Measurements from ENCODE around the gene SH3TC1.

Gene SH3TC1

GRCh38 chr4:8211251-8211650 lies 12.2 kb downstream of the SH3TC1 start:
- peaks cover 2% of the 10 kb centered on the region for H3K36me3 Mint-ChIP-seq
- no peak overlapping the region for H3K27ac Mint-ChIP-seq
- H3K4me3 Mint-ChIP-seq = no peak overlapping the region
- no peaks in the 10 kb centered on the region for H3K4me1 Mint-ChIP-seq
- H3K9me3 Mint-ChIP-seq = no peaks in the 10 kb centered on the region
- H3K27me3 Mint-ChIP-seq = no peaks in the 10 kb centered on the region

- peaks cover 2% of the 10 kb centered on the region for H3K36me3 Mint-ChIP-seq
- no peak overlapping the region for H3K4me3 Mint-ChIP-seq
- no peak overlapping the region for H3K27ac Mint-ChIP-seq
- H3K4me1 Mint-ChIP-seq = no peaks in the 10 kb centered on the region
- no peaks in the 10 kb centered on the region for H3K27me3 Mint-ChIP-seq
- no peaks in the 10 kb centered on the region for H3K9me3 Mint-ChIP-seq
Measured at GRCh38 chr4:8211737-8212581, 12.9 kb downstream of the SH3TC1 start.

DNA sequence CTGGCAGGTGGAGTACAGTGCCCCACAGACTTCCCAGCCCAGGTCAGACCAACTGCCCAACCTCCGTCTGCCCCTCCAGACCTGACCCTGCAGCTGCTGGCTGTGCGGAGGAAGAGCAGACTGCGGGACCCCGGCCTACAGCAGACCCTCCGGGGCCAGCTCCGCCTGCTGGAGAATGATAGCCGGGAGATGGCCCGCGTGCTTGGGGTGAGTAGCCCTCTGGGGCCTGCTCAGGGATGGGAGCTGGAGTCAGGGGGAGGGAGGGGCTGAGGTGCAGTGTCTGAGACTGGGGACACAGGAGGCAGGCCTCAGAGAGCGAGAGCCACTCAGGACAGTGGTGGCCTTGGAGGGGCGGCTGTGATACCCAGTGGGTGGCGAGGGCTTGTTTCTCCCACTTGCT lies 13.5 kb downstream of the SH3TC1 start:
- no peaks in the 10 kb centered on the region for H3K27me3 Mint-ChIP-seq
- H3K4me1 Mint-ChIP-seq = no peaks in the 10 kb centered on the region
- H3K27ac Mint-ChIP-seq = no peak overlapping the region
- peaks cover 2% of the 10 kb centered on the region for H3K36me3 Mint-ChIP-seq
- H3K4me3 Mint-ChIP-seq = no peak overlapping the region
- no peaks in the 10 kb centered on the region for H3K9me3 Mint-ChIP-seq

- Mint-ChIP-seq H3K27me3 (no peaks in the 10 kb centered on the region), H3K4me1 (no peaks in the 10 kb centered on the region), H3K9me3 (no peaks in the 10 kb centered on the region), H3K4me3 (no peak overlapping the region), H3K36me3 (peaks cover 2% of the 10 kb centered on the region), H3K27ac (no peak overlapping the region)
Measured at GRCh38 chr4:8213121-8213520, 14.0 kb downstream of the SH3TC1 start.

GRCh38 chr4:8214136-8214535 lies 15.0 kb downstream of the SH3TC1 start:
- H3K4me3 Mint-ChIP-seq = no peak overlapping the region
- H3K27me3 Mint-ChIP-seq = no peaks in the 10 kb centered on the region
- no peak overlapping the region for H3K27ac Mint-ChIP-seq
- H3K9me3 Mint-ChIP-seq = no peaks in the 10 kb centered on the region
- H3K36me3 Mint-ChIP-seq = peaks cover under 1% of the 10 kb centered on the region
- no peaks in the 10 kb centered on the region for H3K4me1 Mint-ChIP-seq

DNA sequence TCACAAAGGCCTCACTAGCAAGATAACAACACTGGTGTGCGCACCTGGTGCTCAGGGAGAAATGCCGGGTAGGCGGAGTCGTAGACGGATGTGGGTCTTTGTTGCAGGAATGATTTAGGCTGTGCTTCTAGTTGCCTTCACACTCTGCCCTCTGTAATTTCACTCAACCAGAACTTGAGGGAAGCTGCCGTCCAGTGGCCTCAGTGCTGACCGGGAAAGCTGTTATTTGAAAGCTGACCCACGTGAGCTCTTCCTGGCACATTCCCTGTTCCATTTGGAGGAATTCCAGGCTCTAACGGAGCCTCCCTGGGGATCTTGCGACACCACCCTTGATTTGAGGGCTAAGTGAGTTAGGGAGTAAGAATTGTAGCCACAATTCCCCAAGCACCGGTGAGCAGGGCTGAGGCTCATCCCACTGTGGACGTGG lies 15.9 kb downstream of the SH3TC1 start:
- no peak overlapping the region for H3K4me3 Mint-ChIP-seq
- no peaks in the 10 kb centered on the region for H3K9me3 Mint-ChIP-seq
- H3K4me1 Mint-ChIP-seq = no peaks in the 10 kb centered on the region
- no peak overlapping the region for H3K27ac Mint-ChIP-seq
- H3K27me3 Mint-ChIP-seq = no peaks in the 10 kb centered on the region
- peaks cover 2% of the 10 kb centered on the region for H3K36me3 Mint-ChIP-seq

GRCh38 chr4:8215641-8216442 lies 16.8 kb downstream of the SH3TC1 start:
- Mint-ChIP-seq H3K27ac (no peak overlapping the region), H3K4me3 (no peak overlapping the region), H3K36me3 (peaks cover 5% of the 10 kb centered on the region), H3K4me1 (peaks cover 4% of the 10 kb centered on the region), H3K27me3 (no peaks in the 10 kb centered on the region), H3K9me3 (no peaks in the 10 kb centered on the region)

DNA sequence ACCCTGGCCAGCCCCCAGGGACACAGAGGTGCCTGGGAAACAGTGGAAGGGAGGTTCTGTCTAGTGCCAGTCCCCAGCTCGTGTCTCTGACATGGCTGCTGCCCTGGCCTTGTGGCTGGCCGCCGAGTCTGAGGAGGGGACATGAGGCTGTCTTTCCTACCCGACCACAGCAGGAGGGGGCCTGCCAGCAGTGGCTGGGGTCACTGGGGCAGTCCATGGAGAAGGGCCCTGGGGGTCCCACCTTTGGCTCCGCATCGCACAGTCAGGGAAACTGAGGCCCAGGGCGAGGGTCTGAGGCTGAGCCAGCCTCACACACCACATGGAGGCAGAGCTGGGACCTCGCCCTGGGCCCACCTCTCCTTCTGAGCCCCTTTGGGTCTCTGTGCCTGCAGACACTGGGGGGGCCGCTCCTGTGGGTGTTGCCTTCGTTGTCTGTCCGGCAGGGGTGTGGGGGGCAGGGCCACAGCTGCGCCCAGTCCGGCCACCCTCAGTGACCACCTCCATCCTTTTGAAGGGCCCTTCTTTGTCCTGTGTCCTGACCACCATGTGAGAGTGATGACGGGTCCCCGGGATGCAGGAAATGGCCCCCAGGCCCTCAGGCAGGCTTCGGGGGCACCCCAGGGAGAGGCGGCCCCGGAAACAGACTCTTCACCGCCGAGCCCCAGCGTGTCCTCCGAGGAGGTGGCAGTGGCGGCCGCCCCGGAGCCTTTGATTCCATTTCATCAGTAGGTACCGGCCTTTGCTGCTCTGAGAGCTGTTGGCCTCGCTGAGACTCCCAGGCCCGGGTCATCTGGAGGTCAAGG lies 17.6 kb downstream of the SH3TC1 start:
- Mint-ChIP-seq H3K9me3 (no peaks in the 10 kb centered on the region), H3K4me1 (peaks cover 12% of the 10 kb centered on the region), H3K36me3 (peaks cover 7% of the 10 kb centered on the region), H3K27ac (no peak overlapping the region), H3K27me3 (no peaks in the 10 kb centered on the region), H3K4me3 (no peak overlapping the region)

DNA sequence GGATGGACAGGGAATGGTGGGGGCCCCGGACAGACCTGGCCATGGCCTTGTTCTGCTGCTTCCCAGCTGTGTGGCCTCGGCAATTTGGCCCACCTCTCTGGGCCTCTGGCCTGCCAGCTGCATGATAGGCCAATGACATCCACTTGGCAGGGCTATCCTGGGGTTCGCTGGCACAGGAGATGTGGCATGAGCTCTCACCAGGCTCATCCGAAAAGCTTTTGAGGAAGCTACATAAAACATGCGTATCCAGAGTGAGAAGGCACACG lies 18.1 kb downstream of the SH3TC1 start:
- H3K4me3 Mint-ChIP-seq = no peak overlapping the region
- no peak overlapping the region for H3K27ac Mint-ChIP-seq
- no peaks in the 10 kb centered on the region for H3K27me3 Mint-ChIP-seq
- H3K4me1 Mint-ChIP-seq = peaks cover 14% of the 10 kb centered on the region
- H3K9me3 Mint-ChIP-seq = no peaks in the 10 kb centered on the region
- H3K36me3 Mint-ChIP-seq = peaks cover 7% of the 10 kb centered on the region

- Mint-ChIP-seq H3K9me3 (no peaks in the 10 kb centered on the region), H3K27ac (peak overlapping the region; percentile 55), H3K36me3 (peaks cover 7% of the 10 kb centered on the region), H3K27me3 (no peaks in the 10 kb centered on the region), H3K4me3 (no peak overlapping the region), H3K4me1 (peaks cover 14% of the 10 kb centered on the region)
Measured at GRCh38 chr4:8217871-8218270, 18.8 kb downstream of the SH3TC1 start.

- Mint-ChIP-seq H3K4me3 (no peak overlapping the region), H3K36me3 (peaks cover 7% of the 10 kb centered on the region), H3K27me3 (no peaks in the 10 kb centered on the region)
Measured at GRCh38 chr4:8218371-8219031, 19.4 kb downstream of the SH3TC1 start.

GRCh38 chr4:8219236-8219635 lies 20.1 kb downstream of the SH3TC1 start:
- peaks cover 14% of the 10 kb centered on the region for H3K4me1 Mint-ChIP-seq
- H3K27me3 Mint-ChIP-seq = no peaks in the 10 kb centered on the region
- H3K36me3 Mint-ChIP-seq = peaks cover 7% of the 10 kb centered on the region
- H3K9me3 Mint-ChIP-seq = no peaks in the 10 kb centered on the region
- no peak overlapping the region for H3K4me3 Mint-ChIP-seq
- H3K27ac Mint-ChIP-seq = no peak overlapping the region

More at GRCh38 chr4:8218371-8219031, 19.4 kb downstream of the SH3TC1 start:
- Mint-ChIP-seq H3K4me1 (peaks cover 14% of the 10 kb centered on the region), H3K9me3 (no peaks in the 10 kb centered on the region), H3K27ac (peak overlapping the region; percentile 55)

DNA sequence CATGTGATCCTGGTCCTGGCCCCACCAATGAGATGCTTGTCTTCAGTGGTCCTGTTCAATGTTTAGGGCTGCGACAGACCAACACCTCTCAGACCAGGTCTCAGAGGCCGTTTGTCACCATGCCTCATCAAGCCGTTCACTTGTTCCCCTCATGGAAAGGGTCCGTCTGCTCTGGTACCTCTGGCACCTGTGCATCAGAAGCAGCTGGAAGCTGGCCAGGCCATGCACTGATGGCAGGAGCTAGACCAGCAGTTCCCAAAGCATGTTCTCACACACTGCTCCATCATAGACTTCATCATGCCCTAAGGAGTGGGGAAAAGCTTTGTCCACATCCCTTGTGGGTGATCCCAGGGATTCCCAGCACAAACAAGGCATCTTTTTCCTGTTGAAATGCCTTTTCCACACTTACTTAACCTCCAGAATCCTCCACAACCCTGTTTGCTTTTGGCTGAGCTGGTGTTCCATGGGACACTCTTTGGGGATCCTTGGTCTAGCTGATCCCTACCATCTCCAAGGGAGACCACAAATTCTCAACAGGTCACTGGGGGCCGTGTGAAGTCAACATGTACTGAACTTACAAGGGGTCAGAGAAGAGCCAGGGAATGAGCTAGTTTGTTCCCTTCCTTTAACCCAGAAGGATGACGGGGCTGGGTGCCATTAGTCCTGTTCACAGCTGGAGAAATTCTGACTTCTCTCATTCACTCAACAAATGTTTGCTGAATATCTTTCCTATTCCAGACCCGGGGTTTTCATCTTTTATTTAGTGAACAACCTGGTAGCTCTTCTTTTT lies 21.8 kb downstream of the SH3TC1 start:
- no peak overlapping the region for H3K4me3 Mint-ChIP-seq
- peak overlapping the region; percentile 78 for H3K27ac Mint-ChIP-seq
- H3K4me1 Mint-ChIP-seq = peaks cover 14% of the 10 kb centered on the region
- no peaks in the 10 kb centered on the region for H3K9me3 Mint-ChIP-seq
- no peaks in the 10 kb centered on the region for H3K27me3 Mint-ChIP-seq
- peaks cover 7% of the 10 kb centered on the region for H3K36me3 Mint-ChIP-seq

GRCh38 chr4:8221476-8221875 lies 22.4 kb downstream of the SH3TC1 start:
- Mint-ChIP-seq H3K9me3 (no peaks in the 10 kb centered on the region), H3K27ac (peak overlapping the region; percentile 78), H3K27me3 (no peaks in the 10 kb centered on the region), H3K36me3 (peaks cover 7% of the 10 kb centered on the region), H3K4me1 (peaks cover 15% of the 10 kb centered on the region), H3K4me3 (peak overlapping the region; percentile 15)

DNA sequence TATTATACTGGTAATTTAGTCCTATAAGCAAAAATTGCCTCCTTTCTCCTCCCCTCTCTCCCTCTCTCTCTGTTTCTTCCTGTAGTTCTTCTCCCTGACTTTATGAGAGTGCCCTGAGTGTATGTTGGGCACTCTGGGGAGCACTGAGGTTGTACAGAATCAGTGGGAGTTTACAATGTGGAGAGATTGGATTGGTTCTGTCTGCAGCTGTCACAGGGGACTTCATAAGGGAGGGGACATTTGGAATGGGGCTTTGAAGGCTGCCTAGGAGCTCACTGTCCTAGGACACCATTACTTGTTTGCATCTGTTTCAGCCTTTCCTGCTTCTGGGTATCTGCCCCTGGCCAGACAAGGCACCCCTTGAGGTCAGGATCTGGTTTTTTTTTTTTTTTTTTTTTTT lies 22.9 kb downstream of the SH3TC1 start:
- peaks cover 18% of the 10 kb centered on the region for H3K4me1 Mint-ChIP-seq
- H3K27me3 Mint-ChIP-seq = no peaks in the 10 kb centered on the region
- H3K4me3 Mint-ChIP-seq = no peak overlapping the region
- H3K27ac Mint-ChIP-seq = no peak overlapping the region
- H3K9me3 Mint-ChIP-seq = no peaks in the 10 kb centered on the region
- peaks cover 7% of the 10 kb centered on the region for H3K36me3 Mint-ChIP-seq

All from activated naive CD4-positive, alpha-beta T cell treated with anti-CD3 and anti-CD28 coated beads, Interleukin-2, amount 50 U/mL, for 24 hours (primary cell).